GM18517 (cell line): ENCODE results near the gene SPTBN1.

Experiments used
- ATAC-seq: cut with Tn5 transposase; IDR thresholded peaks from one replicate; pipeline ENCODE4 v1.9.1; 2021; ENCODE audit warnings: mild to moderate bottlenecking, moderate library complexity; ENCODE audit not compliant: unreplicated experiment

SPTBN1 gene

DNA sequence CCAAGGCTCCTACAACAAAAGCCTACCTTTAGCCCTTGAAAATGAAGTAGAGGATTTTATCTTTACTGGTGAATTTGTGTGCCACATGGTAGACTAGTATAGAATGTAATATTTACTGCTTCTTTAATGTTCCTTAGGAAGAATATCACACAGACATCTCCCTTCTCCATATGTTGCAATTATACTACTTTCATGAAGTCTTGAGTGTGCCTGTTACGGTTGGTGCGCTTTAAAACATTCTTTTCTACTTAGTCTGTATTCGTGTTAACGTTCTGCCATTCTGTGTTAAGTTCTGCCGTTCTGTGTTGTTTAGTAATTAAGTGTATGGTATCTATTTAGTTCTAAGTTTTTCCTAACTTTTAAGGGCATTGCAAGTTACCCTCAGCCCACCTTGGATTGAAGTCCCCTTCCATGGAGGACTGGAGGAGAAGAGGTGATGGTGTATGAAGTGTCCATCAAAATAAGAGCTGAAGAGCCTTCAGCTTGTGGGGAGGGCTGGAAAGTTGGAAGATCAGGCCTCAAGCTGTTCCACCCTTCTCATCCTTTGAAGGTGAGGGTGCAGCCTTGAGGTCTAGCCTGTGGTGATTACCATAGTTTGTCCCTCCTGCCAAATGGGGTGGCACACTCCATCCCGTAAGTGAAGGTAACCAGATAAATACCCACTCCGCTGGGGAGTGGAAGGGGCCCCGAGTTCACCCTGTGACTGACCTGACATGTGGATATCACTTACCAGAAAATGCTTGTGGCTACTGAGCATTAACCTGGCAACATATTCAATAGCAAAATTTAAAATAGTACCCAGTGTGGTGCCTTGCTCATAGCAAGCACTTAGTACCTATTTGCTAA lies 131.3 kb downstream of the SPTBN1 start:
- ATAC-seq, result no peak

DNA sequence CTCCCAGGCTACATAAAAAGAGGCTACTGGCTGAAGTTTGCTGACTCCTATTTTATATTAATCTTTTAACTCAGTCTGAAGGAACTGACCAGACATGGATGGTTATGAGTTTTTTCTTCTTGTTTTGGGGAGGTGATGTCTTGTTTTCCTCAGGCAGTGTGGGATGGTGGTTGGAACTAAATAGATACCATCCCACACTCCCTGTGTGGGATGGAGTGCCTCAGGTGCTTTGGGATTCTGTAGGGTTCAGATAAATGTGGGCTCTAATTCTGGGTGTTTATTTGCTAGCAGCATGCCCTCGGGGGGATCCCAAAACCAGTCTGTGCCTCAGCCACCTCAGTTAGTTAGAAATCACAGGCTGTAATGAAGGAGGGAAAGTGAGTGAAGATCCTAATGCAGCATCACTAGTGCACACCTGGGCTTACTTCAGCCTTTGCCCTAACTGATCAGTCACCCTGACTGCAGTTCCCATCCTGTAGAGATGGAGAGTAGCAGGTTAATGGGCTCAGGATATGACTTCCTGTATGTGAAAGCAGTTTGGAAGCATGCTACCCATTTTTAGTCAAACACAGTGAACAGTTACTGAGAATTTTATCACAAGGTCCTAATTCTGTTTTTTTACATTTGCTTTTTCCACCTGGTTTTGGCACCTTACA lies 132.2 kb downstream of the SPTBN1 start:
- no peak for ATAC-seq

DNA sequence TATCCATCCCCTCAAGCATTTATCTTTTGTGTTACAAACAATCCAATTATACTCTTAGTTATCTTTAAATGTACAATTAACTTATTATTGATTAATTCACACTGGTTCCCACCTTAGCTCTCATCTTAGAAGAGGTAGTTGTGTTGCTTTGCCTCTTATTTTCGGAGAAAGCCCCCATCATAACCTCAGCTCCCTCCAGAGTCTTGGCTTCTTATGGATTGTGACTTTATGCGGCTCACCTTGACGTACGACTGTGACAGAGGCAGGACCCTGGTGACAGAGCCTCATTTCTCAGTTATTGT lies 132.9 kb downstream of the SPTBN1 start:
- no peak for ATAC-seq

DNA sequence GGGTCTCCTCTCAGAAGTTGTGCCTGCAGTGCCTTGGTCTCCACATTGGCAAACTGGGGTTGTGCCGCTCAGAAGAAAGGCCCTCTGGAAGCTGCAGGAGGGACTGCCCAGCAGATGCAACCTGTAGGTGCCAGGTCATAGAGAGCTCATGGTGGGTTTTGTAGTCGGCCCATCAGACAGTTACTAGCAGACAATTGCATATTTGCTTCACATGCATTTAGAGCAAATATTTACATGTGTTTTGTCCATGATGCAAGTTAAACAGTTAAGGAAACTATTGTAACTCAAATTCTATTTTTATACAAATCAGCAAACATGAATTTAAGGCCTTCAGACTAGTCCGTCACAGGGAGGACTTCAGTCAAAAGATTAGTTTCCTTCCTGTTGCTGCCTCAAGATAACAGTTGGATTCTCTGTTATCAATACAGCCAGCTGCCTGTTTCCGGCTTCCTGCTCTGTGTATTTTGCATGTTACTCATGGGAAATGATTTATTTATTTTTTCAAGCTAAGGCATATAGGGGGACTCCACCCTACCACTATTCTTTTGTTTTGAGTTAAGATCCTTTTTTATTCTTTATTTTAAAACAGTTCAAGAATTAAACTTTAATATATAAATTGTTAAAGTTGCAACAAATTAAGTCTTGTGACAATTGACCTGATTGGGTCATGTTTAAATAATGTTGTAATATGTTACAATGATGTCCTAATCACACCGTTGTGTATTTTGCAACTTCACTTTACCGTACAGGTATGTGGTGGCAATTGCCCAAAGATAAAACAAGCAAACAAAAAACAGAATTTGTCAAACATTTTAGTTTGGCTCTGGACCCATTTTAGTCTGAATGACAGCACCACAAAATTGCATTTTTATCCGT lies 133.5 kb downstream of the SPTBN1 start:
- no peak for ATAC-seq

DNA sequence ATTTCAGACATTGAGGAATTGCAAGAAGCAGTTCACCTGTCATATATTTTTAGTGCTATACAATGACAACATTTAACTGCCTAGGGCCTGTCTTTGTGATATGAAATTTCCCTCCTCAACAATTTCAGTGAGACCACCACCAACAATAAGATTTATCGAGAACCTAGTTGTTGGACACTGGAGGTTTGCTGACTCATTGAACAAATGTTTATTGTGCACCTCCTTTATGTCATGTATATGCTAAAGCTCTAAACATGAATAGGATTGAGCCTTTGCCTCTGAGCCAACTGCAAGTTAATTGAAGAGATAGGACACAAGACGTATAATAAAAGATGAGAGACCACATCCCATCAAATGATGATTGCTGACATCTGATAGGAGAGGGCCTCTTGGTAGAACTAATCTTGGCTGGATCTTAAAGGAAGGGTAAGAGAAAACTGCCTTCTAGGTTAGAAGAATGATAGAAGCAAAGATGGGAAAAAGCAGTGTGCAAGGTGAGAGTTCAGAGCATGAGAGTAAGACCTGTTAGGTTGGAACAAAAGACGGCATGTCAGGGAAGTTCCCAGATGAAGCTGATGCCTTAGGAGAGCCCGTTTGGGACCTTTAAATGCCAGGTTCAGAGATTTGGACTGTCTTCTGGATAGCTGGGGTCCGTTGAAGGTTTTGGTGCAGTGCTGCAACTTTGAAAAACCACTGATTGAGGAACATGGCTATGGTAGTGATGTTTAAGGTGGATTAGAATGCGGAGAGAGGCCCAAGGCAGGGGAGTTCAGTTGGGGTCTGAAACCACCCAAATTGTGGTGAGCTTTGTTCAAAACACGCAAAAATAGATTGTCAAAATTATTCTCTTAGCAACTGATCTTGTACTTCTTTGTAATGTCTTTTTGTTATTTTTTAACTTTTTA lies 134.3 kb downstream of the SPTBN1 start:
- no peak for ATAC-seq

DNA sequence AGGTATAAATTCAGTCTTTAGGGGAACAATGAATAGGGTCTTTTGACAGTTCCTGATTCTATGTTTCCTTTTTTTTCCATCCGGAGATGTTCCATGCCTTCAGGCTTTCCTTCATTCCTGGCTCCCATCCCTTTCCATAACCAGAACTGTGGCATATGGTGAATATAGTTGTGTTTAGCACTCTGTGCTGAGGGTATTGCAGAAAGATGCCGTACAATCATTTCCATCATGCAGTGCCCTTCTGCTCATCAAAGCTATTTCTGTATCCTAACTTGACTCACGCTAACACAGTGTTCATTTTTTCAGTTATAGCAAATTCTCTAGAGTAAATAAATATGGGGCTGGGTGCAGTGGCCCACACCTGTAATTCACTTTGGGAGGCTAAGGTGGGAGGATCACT lies 135.4 kb downstream of the SPTBN1 start:
- no peak for ATAC-seq

DNA sequence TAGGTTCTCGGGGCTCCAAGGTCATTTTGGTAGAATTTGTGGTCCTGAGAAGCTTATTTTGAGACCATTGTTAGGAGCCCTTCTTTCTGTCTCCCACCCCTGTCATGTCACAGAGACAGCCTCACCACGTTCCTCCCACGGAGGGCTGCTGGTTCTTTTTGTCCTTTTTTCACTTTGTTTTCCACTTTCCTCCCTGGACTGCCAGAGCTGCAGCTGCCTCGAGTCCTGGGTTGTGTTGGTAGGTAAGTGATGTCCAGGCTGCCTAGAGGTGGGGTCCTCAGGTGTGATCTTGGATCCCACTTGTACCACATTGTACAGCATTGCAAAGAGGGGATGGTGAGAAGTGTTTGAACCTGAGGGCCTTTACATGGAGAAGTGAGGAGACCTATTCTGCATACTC lies 137.1 kb downstream of the SPTBN1 start:
- no peak for ATAC-seq

DNA sequence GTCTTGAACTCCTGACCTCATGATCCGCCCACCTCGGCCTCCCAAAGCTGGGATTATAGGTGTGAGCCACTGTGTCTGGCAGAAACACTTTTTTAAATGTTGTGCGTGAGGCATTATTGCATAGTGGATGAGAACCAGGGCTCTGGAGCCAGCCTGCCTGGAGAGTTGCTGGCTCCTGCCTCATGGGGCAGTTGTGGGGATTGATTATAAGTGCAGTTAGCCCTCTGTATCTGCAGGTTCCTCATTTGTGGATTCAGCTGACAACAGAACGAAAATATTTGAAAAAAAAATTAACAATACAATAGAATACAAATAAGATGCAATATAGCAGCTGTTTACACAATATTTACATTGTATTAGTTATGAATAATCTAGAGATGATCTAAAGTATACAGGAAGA lies 137.9 kb downstream of the SPTBN1 start:
- ATAC-seq, result no peak

DNA sequence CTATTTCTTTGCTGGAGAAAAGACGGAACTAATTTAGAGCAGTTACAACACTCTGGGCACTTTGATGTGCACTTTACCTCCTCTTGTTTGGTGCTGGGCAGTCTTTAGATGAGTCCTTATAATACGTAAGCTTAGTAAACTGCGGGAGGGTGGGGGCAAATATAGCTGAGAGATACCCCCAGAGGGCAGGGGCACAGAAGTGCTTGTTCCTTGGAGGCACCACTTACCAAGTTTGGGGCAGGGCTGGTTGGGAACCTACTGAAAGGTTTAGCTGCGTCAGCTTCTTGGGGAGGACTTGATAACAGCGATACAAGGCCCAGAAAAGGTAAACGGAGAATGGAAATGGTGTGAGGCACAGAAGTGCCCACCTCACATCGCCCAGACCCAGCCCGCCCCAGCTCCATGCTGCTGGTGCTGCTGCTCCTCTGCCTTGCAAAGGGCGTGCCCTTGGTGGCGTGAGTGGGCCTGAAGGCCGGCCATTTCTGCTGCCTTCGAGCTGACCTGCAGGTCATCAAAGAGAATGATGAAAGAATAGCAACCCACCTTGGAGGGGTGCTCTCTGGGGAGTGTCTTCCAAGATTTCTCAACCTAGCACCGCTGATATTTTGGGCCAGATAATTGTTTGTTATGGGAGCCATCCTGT lies 139.2 kb downstream of the SPTBN1 start:
- no peak for ATAC-seq

DNA sequence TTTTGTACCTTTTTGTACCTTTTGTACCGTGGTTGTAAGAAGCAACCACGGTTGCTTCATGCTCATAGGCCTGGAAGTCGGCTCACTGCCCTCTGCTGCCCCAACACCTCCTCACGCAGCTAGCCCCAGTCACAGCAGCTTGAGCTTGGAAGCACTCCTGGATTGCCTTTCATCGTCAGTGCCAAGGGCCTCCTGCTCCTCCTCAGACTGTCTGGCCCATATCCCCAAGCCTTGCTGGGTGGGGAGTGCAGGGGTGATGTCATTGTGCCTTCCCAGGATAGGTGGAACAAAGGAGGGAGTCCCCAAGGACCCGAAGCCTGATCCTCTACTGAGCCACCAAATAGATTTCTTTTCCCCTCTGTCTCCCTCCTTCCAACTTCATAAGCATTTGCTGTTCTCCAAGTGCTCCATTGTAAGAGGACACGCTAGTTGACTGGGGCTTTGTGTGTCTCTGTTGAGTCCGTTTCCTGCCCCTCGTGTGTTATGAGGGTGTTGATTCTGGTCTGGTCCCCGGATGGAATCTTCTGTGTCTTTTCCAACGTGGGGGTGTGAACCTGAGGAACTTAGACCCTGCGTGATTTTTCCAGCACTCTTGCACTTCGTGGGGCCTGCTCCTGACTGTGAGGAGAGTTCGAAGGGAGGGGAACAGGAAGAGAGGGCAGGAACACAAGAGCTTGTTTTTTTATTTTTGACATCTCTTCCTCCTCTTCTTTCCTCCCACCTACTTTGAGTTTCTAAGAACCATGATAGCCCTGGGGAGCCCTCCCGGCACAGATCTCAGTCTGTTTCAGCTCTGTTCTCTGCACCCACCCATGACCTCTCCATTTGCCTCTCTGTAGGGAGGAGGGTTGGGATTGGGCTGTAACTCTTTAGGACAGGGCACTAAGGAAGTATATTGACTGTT lies 140.1 kb downstream of the SPTBN1 start:
- no peak for ATAC-seq

DNA sequence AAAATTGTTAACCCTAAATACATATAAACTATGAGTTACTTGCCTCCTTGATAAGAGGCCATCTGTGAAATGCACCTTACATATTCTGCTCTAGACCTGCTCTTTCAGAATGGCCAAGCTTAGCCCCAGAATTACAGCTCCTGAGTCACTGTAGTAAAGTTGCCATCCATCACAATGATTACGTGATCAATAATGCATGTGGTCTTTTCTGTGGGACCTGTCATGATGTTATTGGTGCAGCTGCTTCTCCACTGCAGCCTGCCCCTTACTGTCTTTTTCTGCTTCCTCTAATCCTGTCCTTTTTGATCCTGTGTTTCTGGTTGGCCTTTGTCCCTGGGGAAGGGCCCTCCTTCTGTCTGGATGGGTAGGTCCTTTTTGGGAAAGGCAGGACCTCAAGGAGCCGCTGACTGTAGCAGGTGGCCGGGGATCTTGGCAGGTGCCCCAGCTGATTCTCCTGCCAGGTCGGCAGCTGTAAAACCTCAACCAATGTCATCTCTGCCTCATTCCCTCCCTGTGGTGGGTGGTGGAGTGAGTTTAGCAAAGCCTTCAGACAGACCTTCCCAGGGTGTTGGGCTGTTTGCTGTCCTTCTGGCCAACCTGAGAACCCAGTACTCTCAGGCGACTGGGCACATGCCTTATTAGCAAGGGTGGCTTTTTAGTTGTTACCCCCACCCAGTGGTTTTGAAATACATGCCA lies 141.2 kb downstream of the SPTBN1 start:
- ATAC-seq, result no peak

DNA sequence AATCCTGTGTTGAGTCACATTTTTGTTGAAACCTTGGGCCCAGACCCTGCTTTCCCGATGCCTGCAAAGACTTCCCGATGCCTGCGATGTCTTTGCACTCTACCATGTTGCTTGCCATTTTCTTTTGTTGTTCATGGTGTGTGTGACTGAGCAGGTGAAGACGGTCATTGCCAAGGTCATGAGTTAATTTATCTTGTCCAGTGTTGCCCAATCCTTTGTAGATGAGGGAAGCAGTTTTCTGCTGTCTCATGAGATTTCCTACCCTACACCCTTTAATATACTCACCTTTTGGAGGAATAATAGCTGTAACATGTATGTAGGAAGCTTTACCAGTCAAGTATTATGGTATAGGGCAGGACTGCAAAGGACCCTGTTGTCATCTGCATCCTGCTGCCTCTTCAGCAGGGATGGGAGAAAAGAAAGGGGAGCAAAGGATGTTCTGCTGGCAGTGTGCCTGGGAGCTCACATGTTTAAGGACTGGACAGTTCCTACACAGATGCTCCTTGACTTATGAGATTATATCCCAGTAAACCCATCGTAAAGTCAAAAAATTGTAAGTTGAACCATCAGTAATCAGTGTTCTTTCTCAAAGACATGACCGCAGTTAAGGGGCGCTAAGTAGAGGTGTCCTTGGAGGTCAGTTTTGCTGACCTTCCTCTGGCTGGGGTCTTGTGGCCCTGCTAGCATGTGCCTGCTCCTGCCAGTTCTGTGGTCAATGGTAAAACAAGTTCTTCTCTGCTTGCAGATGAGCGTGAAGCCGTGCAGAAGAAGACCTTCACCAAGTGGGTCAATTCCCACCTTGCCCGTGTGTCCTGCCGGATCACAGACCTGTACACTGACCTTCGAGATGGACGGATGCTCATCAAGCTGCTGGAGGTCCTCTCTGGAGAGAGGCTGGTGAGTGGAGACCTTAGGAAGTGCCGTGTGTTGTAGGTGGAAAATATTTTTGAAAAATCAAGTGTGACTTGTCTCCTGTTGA lies 142.5 kb downstream of the SPTBN1 start:
- ATAC-seq, result no peak

DNA sequence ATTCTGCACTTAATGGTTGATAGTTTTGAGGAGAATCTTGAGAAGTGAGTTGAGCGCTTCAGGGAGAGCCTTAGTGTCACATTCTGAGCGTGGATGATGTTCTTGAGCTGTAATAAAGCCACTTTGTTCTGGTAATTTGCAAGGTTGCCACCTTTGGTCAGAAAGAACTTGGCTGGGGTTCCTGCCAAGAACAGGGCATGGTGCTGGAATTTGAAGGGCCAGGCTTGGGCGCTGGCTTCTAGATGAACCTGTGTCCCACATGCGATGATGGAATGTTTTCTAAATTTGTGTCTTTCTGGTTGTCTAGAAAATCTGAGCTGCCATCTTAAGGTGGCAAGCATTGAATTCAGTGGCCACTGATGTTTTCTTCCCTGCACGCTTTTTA lies 143.2 kb downstream of the SPTBN1 start:
- no peak for ATAC-seq

DNA sequence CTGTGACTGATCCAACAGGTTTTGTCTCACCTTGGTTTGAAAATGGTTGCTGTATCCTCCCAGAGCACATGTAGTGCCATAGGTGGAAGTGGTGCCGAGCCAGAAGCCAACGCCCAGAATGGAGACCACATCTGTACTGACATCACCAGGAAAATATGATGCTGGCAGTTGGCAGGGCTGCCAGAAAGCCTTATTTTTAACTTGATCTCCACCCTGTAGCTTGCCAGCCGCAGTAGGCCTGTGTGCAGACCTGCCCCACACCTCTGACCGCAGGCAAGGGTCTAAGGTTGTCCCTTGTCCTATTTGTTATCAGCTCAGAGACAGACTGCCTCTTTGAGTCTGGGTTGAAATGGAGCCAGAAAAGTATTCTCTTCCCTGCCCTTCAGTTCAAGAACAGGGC lies 143.8 kb downstream of the SPTBN1 start:
- ATAC-seq, result no peak

DNA sequence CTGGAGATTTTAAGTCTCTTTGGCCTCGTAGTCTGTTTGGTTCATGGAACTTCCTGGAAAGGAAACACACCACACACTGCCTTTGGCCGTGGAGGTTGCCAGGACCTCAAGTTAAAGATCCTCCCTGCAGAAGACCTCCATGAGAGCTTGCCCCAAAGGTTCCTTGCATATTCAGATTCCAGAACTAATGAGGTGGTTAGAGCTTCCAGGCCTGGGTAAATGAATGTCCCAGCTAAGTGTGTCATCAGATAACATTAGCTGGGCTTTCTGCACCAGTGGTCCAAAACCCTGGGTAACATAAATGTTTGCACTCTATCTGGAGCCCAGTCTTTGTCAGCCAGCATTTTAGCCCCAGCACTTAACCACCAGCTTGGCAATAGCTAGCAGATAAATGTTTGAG lies 145.2 kb downstream of the SPTBN1 start:
- ATAC-seq, result no peak

DNA sequence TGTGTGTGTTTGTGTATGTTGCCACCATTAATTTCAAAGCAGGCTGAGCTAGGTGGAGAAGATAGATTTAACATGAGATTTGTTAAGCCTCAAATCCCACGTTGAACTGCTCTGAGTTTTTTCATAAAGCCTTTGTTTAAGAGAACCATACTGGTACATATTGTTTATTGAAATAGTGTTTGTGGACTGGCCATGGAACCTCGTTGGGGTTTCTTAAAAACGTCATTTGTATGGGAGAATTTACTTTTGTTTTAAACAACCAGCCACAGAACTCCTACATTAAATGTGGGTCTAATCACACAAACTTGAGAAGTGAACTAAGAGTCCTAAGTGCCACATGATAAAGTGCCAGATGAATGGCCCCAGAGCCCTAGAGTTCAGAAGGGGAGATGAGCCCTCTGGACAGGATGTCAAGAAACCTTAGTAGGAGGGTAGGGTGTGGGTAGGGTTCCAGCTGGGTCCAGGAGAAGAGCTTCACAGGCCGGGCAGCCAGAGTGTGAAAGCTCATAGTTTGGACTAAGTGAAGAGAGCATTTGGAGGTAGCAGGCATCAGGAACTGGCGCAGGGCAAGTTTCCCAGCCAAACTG lies 146.7 kb downstream of the SPTBN1 start:
- ATAC-seq, result no peak

DNA sequence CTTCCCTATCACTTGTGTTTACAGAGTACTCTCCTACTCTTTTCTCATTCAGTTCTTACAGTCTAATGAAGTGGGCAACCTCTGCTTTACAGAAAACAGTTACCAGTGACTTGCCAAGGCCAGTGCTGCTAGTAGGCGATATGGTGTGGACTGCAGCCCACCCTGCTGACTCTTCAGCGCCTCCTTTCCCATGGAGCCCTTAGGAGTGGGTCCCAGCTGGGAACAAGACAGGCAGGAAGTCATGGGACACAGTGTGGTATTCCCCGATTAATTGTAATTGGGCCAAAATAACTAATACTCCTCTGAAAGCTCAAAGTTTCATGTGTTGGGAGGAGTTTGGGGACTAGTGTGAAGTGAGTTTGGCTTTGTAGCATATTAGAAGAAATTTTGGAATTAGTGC lies 147.2 kb downstream of the SPTBN1 start:
- no peak for ATAC-seq
